GM15510 (cell line): Measurements from ENCODE around the gene HOXB8.
A peak's percentile ranks its signal among the peaks of the same experiment; 100 is the strongest.

Experiments used
- POLR2A ChIP-seq: IDR thresholded peaks from 3 replicates; pipeline ENCODE4 v1.6.1; 2011; ENCODE audit warnings: borderline replicate concordance; ENCODE audit not compliant: insufficient read length; ENCODE audit errors: extremely low read depth

The HOXB8 gene

DNA sequence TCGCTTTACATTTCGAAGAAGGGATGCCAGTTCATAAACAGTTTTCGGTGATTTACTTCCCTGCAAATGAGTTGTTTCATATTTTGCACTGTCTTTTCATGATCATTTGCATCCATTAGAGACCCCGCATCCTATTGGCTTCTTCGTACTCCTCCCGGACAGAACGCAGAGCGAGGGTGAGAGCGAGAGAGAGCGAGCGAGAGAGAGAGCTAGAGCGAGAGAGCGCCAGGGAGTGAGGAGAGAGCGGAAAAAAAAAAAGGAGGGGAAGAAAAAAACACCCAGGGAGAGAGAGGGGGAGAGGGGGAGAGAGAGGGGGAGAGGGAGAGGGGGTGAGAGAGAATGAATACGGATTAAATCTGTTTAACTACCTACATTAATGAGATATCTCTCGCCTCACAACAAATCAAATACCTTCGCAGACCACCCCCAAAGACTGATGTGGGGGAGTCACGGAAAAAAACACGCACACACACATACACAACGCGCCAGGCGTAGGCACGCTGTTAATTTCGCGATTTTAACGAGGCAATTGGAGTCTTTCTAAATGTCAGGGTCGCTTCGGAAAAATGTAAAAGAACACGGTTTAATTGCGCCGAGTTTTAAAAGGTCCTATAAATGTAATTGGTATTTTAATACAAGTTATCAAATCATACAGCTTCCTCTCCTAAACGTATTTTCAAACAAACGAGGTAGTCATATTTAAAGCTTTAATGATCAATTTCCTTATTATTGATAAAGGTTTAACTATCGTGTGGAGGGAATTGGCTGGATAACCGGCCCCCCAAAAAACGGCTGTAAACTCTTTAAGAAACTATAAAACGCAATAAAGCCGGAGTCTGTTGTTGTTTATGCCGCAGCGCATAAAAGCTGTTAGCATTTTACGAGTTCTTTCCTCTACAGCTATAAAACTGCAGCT, at the start of gene HOXB8:
TSS of gene HOXB8 (minus strand) at position 246 of the 916 bp plus-strand sequence. CDS start 588 bp downstream, outside the sequence.
- no peak for TF ChIP-seq POLR2A

DNA sequence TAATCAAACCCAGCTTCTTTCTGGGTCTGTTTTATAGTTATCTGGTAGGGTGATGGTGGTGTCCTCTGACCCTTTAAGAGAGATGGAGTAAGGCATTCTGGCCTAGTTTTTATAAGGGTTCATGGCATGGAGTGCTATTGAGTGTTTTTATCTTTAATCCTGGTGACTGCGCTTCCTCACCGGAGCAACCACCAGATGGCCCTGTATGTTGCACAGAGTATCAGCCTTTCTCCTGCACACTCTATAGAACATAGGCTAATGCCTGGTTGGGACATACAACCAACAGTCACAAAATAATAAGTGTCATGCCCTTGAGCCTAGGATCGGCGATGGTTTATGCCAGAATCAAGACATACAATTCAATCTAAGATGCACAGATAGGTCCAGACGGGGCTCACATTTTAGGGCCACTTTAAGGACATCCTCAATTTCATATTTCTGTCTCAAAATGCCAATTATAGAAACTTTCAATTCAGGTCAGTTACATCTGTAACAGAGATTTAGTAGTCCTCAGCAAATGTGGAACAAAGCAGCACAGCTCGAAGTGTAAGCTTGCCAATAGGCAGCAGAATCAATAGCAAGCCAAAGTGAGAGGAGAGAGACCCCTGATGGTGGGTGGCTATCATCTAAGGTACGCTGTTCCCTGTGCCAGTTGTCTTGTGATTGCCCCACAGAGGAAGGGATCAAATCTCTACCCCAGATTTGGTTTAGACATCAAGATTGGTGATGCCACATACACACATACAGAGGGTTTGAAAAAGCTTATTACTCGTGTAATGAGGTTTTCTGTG, 48.2 kb upstream of the HOXB8 start:
- no peak for TF ChIP-seq POLR2A

- TF ChIP-seq POLR2A = no peak
Measured at GRCh38 chr17:48655913-48656312, 40.8 kb upstream of the HOXB8 start.

DNA sequence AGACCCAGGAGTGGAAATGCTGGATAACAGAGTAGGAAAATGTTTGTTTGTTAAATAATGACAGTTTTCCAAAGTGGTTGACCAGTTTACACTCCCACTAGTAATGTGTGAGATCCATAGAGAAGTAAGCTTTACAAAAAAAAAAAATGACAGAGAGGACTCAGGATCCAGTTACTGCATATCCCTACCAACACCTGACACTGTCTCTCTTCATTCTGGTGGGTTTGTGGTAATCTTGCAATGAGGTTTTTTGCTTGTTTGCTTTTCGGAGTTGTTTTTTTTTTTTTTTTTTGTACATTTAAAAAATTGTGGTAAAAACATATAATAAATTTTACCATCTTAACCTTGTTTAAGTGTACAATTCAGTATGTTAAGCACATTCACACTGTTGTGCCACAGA, 34.6 kb upstream of the HOXB8 start:
- no peak for TF ChIP-seq POLR2A

DNA sequence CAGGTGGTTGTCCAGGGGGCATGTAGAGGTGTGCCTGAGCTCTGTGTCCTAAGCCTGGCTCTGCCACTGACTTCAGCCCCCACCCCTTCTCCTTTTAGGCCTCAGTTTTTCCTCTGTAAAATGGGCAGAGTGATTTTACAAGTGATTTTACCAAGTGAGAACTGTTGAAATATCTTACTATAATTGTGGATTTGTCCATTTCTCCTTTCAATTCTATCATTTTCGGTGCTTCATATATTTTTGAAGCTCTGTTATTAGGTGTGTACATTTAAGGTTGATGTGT, 32.8 kb upstream of the HOXB8 start:
- TF ChIP-seq POLR2A = no peak

DNA sequence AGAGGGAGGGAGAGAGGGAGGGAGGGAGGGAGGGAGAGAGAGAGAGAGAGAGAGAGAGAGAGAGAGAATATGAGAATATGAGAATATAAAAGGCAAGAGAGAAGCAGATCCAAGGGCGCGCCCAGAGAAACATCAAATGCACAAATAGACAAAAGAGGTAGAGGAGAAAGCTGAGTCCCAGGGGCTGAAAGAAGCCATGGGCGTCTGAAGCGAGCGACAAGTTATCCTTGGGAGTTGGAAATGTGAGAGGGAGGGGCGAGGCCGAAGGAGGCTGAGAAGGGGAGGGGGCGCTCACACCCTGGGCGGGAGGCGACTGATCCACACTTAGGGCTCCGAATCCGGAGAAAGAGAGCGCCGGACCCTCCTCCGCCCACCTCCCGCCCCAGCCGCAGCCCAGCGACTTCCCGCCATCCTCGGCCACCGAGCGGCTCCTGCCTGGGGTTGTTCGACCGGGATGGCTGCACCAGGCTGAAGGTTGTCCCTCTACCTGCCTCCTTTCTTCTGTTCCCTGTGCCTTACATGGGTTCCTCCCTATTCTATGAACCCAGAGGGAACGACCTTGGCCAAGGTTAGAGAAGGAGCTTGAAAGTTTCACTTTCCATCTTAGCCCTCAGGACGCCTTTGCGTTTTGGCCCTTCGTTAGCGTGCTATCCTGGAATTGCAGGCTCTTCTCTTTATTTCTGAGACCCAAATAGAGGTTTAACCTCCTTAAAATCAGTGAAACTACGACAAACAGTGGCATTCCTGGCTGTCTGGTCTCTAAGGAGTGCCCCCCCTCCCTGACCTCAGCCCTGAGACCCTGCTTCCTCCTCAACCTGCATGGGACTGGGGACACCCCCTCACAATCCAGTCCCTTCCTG, 32.2 kb upstream of the HOXB8 start:
- TF ChIP-seq POLR2A = peak; percentile 22

- peak; percentile 33 for TF ChIP-seq POLR2A
Measured at GRCh38 chr17:48646183-48647102, 31.4 kb upstream of the HOXB8 start.

DNA sequence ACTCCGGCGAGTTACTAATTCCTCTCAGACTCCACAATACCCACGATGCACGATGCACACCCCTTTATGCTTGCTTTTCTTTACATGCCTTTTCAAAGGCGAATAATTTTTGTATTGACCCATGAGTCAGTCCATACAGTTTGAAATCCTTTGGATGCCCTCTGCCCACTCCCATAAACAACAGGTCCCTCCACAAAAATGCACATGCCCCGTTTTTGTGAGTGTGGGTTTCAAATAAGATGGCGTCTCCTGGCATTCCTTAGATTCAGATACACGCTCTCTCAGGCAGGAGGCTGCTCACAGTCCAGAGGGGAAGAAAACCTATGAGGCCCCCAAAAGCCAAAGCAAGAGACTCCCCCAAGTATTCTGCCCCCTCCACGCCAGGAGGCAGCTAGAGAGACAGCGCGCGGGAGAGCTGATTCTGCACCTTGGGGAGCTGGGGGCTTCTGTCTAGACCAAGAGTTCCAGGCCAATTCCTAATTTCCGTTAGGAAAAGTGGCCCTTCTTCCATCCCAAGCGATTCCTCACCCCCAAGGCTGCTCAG, 30.6 kb upstream of the HOXB8 start:
- TF ChIP-seq POLR2A = no peak

DNA sequence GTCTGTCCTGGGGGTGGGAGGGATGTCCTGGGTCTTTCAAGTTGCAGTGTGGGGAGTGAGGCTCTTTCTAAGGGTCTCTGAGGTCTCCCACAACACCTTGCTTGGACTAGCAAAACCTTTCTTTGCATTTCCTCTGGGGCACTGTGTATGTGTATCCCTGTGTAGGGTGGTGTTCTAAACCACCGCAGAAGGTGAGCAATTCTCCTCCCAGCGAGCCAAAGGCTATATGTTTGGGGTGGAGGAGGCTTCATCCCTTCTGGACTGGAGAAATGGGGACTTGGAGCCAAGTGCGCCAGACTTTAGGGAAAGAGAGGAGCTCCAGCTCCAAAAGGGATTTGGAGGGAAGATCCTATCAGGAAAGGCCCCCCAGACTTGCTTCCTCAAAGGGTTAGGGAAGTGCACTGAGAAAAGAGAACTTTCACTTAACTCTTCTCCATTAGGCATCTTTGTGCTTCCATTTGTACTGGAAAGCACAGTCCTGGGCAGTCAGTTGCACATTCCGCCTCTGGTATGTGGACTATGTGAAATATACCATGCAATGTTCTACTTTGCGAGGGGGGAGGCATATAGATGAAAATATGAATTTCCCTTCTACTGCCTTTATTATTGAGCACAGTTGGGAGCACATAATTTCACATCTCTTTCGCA, 29.9 kb upstream of the HOXB8 start:
- TF ChIP-seq POLR2A = no peak

GRCh38 chr17:48644159-48644558, 29.1 kb upstream of the HOXB8 start:
- no peak for TF ChIP-seq POLR2A

GRCh38 chr17:48643697-48644012, 28.6 kb upstream of the HOXB8 start:
- no peak for TF ChIP-seq POLR2A

GRCh38 chr17:48642843-48643696, 28.0 kb upstream of the HOXB8 start:
- TF ChIP-seq POLR2A = no peak

DNA sequence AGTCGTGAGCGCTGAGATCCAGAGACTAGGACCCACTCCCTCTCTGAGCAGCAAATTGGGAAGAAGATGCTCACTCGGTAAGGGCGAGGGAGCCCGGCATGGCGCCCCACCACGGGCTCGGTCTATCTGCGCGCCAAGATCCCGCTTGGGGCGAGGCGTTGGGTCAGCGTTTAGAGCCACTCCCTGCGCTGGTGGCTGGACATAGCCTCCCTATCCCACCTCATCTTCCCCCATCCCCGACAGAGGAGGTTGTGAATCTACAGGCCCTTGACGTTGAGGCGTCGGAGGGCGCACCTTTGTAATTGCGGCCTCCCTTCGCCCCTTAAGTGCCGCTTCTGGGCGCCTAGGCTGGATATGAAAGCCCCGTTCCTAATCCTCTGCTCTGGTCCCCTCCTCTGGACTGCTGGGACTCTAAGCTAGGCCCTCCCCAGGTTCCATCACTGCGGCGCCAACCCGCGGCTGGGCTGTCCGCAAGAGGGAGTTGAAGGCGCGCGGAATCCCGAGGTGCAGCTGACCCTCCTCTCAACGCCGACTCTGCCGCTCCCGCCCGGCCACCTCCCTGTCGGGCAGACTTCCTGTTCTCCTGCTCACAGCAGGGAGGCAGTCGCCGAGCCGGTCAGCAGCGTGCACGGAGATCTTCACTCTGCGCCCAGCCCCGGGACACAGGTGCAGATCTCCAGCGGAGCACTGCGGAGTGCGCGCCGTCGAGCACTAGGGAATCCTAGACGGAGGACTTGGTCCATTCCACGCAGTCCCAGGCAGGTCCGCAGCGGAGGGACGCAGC, 27.2 kb upstream of the HOXB8 start:
- TF ChIP-seq POLR2A = no peak
